NOMO-1 treated with DMSO at 0.1 percent for 48 hours (cell line): ENCODE measurements around the gene KREMEN2.
A peak's percentile ranks its signal among the peaks of the same experiment; 100 is the strongest.

Experiments
- DNase-seq: peaks from one replicate; lab custom pipeline; 2025; ENCODE audit not compliant: unreplicated experiment; lab: John Stamatoyannopoulos, UW

The KREMEN2 gene

DNA sequence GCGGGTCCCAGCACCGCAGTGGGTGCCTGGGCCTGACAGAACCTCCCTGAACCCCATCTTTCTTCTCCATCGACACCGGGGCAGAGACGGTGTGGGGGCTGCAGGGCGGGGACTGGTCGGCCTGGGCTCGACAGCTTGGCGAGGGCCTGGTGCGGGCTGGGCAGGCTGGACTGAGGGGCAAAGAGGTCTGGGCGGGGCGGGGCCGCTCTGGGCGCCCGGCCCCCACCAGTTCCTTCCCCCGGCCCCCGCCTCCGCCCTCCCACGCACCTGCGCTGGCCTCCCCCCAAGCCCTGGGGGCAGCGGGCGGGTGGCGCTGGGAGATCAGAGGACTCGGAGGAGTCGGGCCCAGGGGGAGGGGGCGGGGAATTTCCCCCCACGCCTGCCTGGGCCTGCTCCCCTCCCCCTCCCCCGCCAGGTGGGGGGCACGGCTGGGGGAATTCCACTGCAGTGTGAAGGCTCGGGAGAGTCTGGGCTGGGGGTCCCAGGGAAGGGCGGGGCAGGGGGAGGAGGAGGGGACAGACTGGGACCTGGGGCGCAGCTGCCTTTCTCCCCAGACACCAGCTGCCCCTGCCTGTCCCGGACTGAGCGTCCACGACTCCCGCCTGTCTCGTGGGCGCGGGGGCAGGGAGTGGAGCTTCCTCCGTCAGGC is 877 bp upstream of the KREMEN2 start:
- DNase-seq, result no peak

DNA sequence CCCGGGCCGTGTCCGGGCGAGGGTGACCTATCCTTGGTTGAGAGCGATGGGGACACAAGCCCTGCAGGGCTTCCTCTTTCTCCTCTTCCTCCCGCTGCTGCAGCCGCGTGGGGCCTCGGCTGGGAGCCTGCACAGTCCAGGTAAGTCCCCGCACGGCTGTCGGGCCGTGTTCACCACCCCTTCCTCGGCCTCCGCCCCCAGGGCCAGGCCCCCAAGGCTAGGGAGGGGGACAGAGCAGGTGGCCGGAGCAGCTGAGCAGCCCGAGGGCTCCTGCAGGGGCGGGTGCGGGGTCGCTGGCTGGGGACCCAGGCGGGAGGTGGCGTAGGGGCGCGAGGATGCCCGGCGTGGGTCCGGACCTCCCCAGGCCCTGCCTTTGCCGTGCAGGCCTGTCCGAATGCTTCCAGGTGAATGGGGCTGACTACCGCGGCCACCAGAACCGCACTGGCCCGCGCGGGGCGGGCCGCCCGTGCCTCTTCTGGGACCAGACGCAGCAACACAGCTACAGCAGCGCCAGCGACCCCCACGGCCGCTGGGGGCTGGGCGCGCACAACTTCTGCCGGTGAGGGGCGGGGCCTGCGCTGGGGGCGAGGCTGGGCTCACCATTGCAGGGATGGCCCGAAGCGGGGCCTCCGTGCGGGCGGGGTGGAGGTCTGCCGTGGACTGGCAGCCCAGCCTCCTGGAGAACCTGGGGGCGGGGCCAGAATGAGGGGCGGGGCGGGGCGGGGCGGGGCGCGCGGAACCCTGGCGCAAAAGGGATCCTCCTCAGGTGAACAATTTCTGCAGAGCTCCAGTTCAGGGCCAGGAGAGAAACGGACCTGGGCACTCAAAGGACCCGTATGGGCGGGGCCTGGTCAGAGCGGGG is 631 bp downstream of the KREMEN2 start:
- DNase-seq, result peak; percentile 80

DNA sequence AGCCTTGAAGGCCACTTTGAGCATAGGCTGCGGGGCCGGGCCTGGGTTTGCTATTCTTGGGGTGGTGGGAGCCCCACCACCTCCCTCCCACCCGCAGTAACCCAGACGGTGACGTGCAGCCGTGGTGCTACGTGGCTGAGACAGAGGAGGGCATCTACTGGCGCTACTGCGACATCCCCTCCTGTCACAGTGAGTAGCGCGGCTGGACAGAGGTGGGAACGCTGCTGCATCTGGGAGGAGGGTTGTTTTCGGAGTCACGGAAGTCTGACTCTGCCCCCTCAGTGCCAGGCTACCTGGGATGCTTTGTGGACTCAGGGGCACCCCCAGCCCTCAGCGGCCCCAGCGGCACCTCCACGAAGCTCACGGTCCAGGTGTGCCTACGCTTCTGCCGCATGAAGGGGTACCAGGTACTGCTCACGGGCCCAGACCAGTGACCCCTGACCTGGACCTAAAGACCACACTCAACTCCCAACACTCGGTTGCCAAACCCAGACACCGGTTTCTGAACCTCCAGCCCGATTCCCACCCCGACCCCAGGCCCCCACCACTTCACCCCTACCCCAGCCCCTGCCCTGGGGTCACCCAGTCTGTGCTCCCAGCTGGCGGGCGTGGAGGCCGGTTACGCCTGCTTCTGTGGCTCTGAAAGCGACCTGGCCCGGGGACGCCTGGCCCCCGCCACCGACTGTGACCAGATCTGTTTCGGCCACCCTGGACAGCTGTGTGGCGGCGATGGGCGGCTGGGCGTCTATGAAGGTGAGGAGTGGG is 2.1 kb downstream of the KREMEN2 start:
- DNase-seq, result no peak

DNA sequence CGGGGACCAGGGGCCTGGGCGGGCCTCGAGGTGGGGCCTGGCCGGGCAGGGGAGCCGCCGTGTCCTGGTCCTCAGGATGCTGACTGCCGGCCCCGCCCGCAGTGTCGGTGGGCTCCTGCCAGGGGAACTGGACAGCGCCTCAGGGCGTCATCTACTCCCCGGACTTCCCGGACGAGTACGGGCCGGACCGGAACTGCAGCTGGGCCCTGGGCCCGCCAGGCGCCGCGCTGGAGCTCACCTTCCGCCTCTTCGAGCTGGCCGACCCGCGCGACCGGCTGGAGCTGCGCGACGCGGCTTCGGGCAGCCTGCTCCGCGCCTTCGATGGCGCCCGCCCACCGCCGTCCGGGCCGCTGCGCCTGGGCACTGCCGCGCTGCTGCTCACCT is 2.7 kb downstream of the KREMEN2 start:
- no peak for DNase-seq

DNA sequence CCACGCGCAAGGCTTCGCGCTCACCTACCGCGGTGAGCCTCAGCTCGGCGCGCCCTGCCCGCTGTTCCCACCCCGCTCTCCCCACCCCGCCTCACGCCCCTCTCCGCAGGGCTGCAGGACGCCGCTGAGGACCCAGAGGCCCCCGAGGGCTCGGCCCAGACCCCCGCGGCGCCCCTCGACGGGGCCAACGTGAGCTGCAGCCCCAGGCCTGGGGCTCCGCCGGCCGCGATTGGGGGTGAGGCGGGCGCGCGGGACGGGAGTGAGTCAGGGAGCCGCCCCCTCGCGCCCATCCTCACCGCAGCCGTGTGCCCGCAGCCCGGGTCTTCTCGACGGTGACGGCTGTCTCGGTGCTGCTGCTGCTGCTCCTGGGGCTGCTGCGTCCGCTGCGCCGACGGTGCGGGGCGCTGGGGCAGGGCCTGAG is 3.1 kb downstream of the KREMEN2 start:
- no peak for DNase-seq

DNA sequence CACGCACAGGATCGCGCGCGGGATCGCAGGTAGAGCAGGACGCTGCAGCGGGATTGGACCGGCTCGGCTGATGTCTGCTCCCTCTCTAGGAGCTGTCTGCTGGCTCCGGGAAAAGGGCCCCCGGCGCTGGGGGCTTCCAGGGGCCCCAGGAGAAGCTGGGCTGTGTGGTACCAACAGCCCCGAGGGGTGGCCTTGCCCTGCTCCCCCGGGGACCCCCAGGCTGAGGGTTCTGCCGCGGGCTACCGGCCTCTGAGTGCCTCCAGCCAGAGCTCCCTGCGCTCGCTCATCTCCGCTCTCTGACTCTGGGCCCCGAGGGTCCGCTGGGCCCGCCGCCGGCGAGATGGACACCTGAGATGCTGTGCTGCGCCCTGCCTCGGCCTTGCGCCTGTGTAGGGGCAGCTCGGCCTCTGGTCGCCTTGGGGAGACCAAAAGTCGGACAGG is 3.7 kb downstream of the KREMEN2 start:
- DNase-seq, result no peak

DNA sequence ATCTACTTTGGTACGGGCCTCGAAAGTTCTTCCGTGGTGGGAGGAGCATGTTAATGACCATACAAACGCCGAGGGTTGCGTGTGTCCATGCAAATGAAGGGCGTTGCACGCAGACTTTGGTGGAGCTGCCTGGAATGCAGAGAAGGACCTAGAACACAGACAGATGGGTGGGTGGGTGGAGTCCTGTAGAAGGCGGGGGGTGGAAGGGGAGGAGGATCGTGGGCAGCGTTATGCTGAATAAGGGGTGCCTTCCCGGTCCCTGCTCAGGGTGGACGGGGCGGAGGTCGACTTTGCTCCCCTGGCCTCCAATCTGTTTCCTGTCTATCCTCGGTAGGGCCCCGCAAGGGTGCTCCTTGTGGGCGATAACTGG is 4.3 kb downstream of the KREMEN2 start:
- DNase-seq, result peak; percentile 65

DNA sequence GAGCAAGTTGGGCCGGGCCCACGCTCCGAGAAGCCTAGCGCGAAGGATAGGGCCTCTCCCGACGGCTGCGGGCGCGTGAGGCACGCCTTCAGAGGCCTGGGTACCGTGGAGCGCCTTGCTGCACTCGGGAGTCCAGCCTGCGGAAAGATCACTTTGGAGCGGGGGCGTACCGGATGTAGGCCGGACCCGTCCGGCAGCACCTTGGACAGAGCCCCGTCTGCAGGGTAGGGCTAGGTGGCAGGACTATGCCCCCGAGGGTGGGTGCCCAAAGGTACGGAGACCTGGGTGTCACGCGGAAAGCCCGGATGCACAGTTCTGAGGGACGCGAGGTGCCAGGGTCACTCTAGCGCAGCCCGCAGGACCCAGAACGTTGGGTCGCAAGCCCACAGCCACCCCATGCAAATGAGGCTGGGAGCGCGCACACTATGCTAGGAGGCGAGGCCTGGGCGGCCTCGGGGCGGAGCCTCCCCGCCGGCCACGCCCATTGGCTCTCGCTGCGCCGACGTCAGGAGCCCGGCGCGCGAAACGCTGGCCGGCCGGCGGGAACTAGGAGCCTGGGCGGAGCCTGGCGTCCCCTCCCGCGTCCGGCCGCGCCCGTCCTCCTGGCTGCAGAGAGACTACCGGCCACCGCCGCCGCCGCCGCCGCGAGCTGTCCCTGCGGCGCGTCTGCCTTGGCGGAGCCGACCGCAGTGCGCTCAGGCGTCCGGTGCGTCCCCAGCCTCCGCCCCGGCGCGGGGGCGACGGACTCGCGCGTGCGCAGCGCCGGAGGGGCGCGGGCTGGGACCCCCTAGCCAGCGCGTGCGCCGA is 4.9 kb downstream of the KREMEN2 start, which contains the start of gene PAQR4:
Gene PAQR4, plus strand, starts transcription at position 611 of the 807 bp plus-strand sequence. CDS start 327 bp downstream, outside the sequence.
- peak; percentile 87 for DNase-seq

DNA sequence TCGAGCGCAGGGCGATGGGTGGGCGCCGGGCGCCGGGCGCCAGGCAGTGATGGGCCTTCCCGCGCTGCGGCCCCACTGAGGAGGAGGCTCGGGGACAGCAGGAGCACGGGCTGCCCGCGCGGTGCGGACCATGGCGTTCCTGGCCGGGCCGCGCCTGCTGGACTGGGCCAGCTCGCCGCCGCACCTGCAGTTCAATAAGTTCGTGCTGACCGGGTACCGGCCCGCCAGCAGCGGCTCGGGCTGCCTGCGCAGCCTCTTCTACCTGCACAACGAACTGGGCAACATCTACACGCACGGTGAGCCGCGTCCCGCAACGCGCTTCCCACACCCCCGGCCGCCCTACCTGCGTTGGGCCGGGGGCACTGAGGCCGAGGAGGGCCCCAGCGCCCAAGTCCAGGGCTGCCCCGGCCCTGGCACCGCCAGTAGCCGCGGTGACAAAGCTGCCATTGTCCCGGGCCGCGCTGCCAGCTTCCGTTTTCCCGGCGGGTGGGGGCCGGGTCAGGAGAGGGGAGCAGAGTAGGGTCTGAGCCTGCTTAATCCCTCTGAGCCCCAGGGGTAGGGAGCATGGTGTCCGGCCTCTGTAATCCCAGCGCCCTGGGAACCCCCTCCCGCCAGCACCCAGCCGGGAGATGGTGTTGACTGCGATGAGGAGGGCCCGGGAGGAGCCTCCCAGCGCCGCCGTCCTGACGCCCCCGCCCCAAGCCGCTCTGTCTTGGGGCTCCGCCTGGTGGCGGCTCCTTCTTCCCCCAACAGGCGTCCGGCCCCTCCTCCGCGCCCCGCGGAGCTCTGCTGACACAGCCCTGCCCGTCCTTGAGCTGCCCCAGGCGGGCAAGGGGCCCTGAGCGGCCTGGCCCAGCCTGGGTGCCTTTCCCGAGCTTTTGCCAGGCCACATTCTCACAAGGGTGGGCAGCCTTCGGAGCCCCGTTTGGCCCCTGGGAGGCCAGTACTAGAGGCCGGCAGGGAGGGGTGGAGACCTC is 5.8 kb downstream of the KREMEN2 start:
- peak; percentile 81 for DNase-seq

DNA sequence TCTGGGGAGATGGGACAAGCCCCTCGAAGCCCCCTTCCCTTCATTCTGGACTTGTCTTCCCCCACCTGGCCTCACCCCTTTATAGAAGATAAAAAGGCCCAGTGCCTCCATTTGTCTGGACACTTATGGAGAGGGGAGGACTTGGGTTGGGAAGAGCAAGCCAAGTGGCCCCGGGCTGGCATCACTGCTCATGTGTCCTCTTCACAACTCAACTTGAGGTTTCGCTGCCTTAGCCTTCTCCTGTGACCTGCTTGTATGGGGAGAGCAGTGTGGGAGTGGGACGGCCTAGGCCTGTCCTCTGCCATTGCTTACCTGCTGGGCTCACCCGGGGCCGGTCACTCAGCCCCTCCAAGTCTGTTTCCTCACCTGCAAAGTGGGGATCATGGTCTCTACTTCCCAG is 6.5 kb downstream of the KREMEN2 start:
- DNase-seq, result no peak

DNA sequence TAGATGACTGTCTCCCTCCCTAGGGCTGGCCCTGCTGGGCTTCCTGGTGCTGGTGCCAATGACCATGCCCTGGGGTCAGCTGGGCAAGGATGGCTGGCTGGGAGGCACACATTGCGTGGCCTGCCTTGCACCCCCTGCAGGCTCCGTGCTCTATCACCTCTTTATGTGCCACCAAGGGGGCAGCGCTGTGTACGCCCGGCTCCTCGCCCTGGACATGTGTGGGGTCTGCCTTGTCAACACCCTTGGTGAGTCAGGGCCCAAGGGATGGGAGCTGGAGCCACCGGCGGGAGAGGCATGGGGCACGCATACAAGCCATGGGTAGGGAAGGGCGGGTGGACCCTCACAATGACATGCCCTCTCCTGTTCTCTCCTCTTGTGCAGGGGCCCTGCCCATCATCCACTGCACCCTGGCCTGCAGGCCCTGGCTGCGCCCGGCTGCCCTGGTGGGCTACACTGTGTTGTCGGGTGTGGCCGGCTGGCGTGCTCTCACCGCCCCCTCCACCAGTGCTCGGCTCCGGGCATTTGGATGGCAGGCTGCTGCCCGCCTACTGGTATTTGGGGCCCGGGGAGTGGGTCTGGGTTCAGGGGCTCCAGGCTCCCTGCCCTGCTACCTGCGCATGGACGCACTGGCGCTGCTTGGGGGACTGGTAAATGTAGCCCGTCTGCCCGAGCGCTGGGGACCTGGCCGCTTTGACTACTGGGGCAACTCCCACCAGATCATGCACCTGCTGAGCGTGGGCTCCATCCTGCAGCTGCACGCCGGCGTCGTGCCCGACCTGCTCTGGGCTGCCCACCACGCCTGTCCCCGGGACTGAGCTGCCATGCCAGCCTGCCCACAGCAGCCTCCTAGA is 7.3 kb downstream of the KREMEN2 start:
- no peak for DNase-seq

DNA sequence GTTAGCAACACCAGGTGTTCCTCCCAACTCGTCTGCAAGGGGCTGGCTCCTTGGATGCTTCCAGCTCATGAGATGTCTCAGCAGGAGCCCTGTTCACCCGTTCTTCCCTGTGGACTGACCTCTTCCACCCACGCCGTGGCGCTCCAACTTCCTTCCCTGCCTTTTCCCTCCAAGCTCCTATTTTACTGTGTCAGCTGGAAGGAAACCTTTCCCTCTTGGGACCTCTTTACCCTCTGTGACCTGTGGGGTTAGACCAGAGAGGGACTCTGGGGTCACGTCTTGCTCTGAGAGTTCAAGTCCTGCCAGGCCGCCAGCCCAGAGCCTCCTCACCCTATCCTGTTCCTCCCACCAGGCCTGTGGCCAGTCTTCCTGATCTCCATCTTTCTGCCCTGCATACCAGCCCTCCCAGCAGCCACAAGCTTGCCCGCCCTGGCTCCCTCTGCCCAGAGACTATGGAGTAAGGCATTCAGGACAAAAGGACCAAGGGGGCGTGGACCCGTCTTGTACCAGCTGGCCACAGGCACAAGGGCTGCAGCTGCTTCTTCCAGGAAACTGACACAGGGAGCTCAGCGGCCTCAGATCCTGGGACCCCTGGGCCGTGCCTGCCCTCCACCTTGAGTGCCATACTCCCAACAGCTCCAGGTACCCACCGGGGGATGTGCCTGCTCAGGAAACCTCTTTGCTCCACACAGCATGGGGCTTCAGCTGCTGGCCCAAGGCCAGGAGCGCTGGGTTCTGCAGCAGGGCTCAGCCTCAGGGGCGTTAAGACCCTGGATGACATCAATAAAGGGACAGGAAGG is 8.1 kb downstream of the KREMEN2 start:
- DNase-seq, result no peak

DNA sequence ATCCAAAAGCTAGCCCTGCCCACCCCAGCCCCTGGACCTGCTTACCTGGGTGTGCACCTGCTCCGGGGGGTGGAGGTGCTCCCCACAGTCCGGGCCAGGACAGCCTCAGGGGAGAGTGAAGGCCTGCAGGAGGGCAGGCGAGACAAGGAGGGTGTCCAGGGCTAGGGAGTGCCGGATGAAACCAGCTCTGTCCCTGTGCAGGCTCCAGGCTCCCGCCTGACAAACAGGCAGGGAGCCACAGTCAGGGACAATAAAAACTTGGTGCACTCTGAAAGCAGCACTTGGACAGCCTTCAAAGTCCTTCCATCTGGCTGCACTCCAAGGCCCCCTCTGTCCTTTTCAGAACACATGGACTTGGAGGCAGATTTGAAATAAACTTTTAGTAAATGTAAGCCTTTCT is 9.0 kb downstream of the KREMEN2 start:
- no peak for DNase-seq

DNA sequence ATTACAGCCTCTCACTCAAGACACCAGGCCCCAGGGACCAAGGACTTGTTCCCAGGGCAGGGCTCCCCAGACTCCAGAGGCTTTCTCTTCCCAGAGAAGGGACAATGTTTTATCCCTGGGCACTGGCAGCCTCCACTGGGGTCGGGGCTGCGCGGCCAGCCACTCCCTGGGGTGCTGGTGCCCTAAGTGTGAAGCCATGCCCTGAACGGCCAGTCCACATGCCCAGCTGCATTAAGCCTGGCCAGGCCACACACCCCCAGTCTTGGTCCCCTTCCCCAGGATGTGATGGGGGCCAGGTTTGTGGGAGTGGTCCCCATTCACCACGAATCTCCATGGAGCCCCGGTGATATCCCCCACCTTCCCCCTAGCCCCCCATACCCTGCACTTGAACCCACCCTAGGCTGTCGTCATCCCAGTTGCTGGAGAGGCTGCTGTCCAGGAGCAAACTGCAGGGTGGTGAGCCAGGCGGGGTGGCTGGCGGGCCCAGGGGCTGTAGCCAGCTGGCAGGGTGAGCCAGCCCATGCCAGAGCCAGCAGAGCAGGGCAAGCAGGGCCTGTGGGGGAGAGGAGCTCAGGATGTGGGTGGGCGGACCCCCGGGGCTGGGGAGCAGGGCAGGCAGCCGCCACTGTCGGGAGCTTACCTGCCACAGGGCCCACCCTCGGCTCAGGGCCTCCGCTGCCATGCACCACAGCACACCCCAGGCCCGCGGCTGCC is 9.7 kb downstream of the KREMEN2 start:
- DNase-seq, result no peak

DNA sequence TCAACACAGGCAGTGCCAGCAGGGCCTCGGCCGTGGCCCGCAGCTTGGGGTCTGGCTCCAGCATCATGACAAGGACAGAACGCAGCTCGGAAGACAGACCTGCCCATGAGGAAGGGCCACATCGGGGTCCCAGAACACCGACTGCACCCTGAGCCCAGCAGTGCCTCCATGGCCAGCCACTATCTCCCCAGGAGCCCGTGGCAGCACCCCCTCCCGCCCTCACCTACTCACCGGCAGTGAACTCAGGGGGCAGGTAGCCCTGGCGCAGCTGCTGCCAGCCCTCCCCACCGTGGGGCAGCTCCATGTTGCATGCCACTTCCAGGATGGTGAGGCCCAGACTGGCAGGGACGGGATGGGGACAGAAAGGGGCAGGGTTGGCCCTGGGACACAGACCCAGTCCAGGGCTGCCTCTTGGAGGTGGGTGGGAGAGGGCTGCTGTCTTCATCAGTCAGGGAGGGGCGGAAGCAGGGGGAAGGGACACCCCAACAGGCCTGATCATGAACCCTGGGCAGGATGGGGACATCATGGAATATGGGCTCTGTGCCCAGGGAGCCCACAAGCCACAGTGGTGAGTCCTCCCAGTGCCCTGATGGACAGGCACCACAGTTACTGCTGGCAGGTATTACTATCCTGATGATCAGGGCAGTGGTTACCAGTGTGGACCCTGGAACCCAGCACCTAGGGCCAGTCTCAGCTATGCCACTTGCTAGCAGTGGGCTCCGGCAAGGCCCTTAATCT is 10.4 kb downstream of the KREMEN2 start:
- no peak for DNase-seq

DNA sequence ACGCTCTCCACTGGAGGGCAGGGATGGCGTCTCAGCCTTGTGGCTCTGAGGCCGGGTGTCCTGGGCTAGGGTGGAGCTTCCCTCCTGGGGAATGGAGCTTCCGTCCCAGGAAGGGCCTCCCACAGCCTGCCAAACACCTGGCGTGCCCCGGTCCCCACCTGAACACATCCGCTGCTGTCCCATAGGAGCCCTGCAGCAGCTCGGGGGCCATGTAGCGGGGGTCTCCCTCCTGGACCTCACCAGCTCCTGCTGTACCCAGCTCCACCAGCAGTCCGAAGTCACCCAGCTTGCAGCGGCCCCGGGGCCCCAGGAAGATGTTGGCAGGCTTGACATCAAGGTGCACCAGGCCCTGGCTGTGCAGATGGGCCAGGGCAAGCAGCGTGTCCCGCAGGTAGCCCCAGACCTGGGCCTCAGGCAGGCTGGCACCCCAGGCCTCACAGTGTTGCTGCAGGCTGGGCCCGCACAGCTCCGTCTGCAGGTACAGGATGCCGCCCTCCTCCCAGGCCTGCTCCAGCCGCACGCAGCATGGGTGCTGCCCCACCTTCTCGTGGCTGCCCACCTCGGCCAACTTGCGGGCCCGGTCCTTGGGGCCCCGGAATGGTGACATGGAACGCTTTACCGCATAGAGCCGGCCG is 11.2 kb downstream of the KREMEN2 start:
- no peak for DNase-seq
